Activated CD8-positive, alpha-beta T cell treated with anti-CD3 and anti-CD28 coated beads, Interleukin-2, amount 10 ng/mL, durations not matched to agents 7 days and 5 days (primary cell): Measurements from ENCODE around the gene TTK. TPM values are rescaled to one million over a fixed set of nuclear protein-coding genes. Genes with fewer than 3 reads are reported as not detected.

Experiments used
- ATAC-seq: fragments of 150-1000 bp; cut with Tn5 transposase; one replicate; pipeline ENCODE4 v1.10.0; 2021; ENCODE audit warnings: moderate library complexity
- CTCF ChIA-PET: fragments of 350-600 bp; sonication (Branson Sonifier 250); formaldehyde crosslinking; loops from one replicate; lab custom pipeline; 2021; ENCODE audit warnings: antibody characterized with exemption; lab: Charles Lee
- POLR2A ChIA-PET: fragments of 350-600 bp; sonication (Branson Sonifier 250); formaldehyde crosslinking; loops from one replicate; lab custom pipeline; 2021; ENCODE audit warnings: antibody characterized with exemption; lab: Charles Lee
- DNase-seq: peaks from one replicate; pipeline ENCODE4 v3.0.0-alpha.2; 2020
- H3K27ac Mint-ChIP-seq: one replicate; pipeline ENCODE4 v1.8.0; 2021; ENCODE audit warnings: mild to moderate bottlenecking, mixed read lengths
- H3K27me3 Mint-ChIP-seq: one replicate; pipeline ENCODE4 v1.8.0; 2021; ENCODE audit warnings: low read depth, mixed read lengths
- H3K36me3 Mint-ChIP-seq: one replicate; pipeline ENCODE4 v1.8.0; 2021; ENCODE audit warnings: low read depth, mixed read lengths
- H3K4me1 Mint-ChIP-seq: one replicate; pipeline ENCODE4 v1.8.0; 2021; ENCODE audit warnings: low read depth, mixed read lengths
- H3K4me3 Mint-ChIP-seq: one replicate; pipeline ENCODE4 v1.8.0; 2021; ENCODE audit warnings: mild to moderate bottlenecking, mixed read lengths
- H3K9me3 Mint-ChIP-seq: one replicate; pipeline ENCODE4 v1.8.0; 2022; ENCODE audit warnings: mixed read lengths; ENCODE audit not compliant: insufficient read depth
- total RNA-seq, 2 experiments: library from RNA; stranded (reverse); gene quantifications; one replicate each; pipeline ENCODE4 v1.2.3, GENCODE V29; 2021

The TTK gene
- total RNA-seq, 2 experiments from 2014 or later = 40.9 to 47.8 TPM

DNA sequence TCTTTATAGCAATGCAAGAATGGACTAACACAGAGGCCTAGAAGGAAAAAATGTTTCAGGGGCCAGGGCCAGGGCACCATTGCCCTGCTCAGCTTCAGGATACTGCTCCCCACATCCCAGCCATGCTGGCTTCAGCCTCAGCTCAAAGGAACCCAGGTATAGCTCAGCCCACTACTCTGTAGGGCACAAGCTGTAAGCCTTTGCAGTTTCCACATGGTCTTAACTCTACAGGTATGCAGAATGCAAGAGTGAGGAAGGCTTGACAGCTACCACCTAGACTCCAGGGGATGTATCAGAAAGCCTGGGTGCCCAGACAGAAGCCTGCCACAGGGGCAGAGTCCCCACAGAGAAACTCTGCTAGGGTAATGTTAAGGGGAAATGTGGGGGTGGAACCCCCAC lies 10.5 kb upstream of the TTK start:
- Mint-ChIP-seq H3K27ac (no peak overlapping the region), H3K4me1 (no peaks in the 10 kb centered on the region), H3K4me3 (no peak overlapping the region), H3K36me3 (no peaks in the 10 kb centered on the region), H3K27me3 (peaks cover 22% of the 10 kb centered on the region), H3K9me3 (no peaks in the 10 kb centered on the region)
- POLR2A ChIA-PET = no interaction called here
- no peak for ATAC-seq
- CTCF ChIA-PET = interaction anchor here (1.0 kb wide), 1 partner anchor 45 kb away, joined by 6 read pairs; no protein-coding TSS in a partner anchor
- no peak for DNase-seq

DNA sequence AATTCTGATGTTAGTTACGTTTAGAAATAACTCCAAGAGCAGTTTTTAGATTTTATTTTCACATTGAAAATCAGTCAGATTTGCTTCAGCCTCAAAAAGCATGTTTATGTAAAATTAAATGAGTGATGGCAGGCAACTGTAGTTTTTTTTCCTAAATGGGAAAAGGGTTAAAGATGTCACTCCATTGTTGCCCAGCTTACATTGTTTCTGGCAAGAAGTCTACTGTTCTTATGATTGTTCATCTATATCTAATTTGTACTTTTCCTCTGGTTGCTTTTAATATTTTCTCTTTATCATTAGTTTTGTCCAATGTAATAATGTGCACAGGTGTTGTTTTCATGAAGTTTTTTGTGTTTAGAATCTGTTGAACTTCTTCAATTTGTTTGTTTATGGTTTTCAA lies 6.7 kb upstream of the TTK start:
- Mint-ChIP-seq H3K27ac (no peak overlapping the region), H3K36me3 (no peaks in the 10 kb centered on the region), H3K9me3 (no peaks in the 10 kb centered on the region), H3K4me3 (no peak overlapping the region), H3K27me3 (peaks cover 26% of the 10 kb centered on the region), H3K4me1 (peaks cover 1% of the 10 kb centered on the region)
- ChIA-PET CTCF (no interaction called here), POLR2A (no interaction called here)
- no peak for DNase-seq
- ATAC-seq = no peak

DNA sequence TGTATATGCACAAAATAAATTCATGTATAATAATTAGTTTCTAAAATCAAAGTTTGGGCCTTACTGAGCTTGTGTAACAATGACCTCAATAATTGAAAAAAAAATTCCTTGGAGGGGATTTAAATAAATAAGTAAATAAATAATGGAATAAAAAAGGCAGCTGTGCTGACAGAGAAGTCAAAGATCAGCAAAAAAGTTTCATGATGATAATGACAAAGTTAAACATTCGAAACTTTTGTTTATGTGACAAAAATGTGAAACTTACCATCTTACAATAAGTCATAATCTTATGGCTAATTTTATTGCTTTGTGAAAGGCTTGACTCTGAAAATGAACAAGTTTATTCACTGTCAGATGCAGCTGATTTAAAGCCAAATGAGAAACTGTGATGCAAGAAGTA lies 3.1 kb upstream of the TTK start:
- peaks cover 23% of the 10 kb centered on the region for H3K4me1 Mint-ChIP-seq
- no peaks in the 10 kb centered on the region for H3K9me3 Mint-ChIP-seq
- H3K27me3 Mint-ChIP-seq = peaks cover 18% of the 10 kb centered on the region
- CTCF ChIA-PET = interaction anchor here (0.9 to 13.0 kb wide), 3 partner anchors 17 to 55 kb away, joined by 3 to 108 read pairs (median 4); no protein-coding TSS in a partner anchor
- H3K36me3 Mint-ChIP-seq = peaks cover 11% of the 10 kb centered on the region
- ATAC-seq = no peak
- no peak overlapping the region for H3K27ac Mint-ChIP-seq
- POLR2A ChIA-PET = no interaction called here
- DNase-seq = no peak
- H3K4me3 Mint-ChIP-seq = no peak overlapping the region

DNA sequence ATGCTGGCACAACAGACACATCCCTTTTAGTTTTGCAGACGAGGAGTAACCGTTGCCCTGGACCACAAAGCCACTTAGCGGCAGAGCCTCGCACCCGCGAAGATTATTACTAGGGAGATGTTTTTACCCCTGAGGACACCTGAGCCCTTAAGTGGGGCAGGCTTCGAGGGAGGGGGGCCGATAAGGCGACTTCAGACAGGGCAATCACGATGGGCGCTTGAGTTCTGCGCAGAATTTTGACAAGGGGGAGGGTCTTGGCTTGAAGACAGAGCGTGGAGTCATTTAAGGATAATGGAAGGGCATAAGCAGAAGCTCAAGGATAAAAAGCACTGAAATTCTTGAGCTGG lies 650 bp upstream of the TTK start:
- ChIA-PET POLR2A (interaction anchor here (0.6 to 2.0 kb wide), 11 partner anchors 9 to 103 kb away, joined by 3 to 14 read pairs (median 5); partner anchors contain the start of gene BCKDHB), CTCF (interaction anchor here (0.9 to 13.0 kb wide), 8 partner anchors 16 to 135 kb away, joined by 3 to 108 read pairs (median 6); no protein-coding TSS in a partner anchor)

DNA sequence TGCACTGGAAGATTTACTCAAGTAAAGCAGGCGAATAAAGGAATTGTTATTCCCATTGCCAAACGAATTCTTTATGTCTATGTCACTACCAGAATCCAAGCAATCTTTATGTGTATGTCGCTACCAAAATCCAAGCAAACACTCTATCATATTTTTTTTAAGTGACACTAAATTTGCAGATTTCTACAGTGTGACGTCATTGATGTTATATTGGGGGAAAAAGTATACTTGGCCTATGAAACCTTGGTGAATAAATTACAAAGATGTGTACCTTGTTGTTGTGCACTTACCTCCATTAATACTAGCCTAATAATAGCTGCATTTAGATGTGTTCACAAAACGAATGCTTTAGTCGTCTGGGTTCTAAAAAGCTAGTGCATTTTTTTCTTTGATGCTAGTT lies 957 bp downstream of the TTK start:
- H3K27ac Mint-ChIP-seq = peak overlapping the region; percentile 99
- POLR2A ChIA-PET = interaction anchor here (0.8 kb wide), 1 partner anchor 21 kb away, joined by 3 read pairs; no protein-coding TSS in a partner anchor
- DNase-seq (no peak), ATAC-seq (no peak)
- peaks cover 3% of the 10 kb centered on the region for H3K27me3 Mint-ChIP-seq
- CTCF ChIA-PET = interaction anchor here (13.0 kb wide), 1 partner anchor 56 kb away, joined by 108 read pairs; no protein-coding TSS in a partner anchor
- H3K36me3 Mint-ChIP-seq = peaks cover 39% of the 10 kb centered on the region
- peaks cover 47% of the 10 kb centered on the region for H3K4me1 Mint-ChIP-seq
- no peaks in the 10 kb centered on the region for H3K9me3 Mint-ChIP-seq
- H3K4me3 Mint-ChIP-seq = peak overlapping the region; percentile 92

More for the DNA sequence above, 650 bp upstream of the TTK start:
- DNase-seq (peak; percentile 79), ATAC-seq (peak; percentile 45)
- Mint-ChIP-seq H3K4me3 (peak overlapping the region; percentile 92), H3K27me3 (peaks cover 5% of the 10 kb centered on the region), H3K4me1 (peaks cover 38% of the 10 kb centered on the region), H3K9me3 (no peaks in the 10 kb centered on the region), H3K27ac (peak overlapping the region; percentile 99), H3K36me3 (peaks cover 26% of the 10 kb centered on the region)

DNA sequence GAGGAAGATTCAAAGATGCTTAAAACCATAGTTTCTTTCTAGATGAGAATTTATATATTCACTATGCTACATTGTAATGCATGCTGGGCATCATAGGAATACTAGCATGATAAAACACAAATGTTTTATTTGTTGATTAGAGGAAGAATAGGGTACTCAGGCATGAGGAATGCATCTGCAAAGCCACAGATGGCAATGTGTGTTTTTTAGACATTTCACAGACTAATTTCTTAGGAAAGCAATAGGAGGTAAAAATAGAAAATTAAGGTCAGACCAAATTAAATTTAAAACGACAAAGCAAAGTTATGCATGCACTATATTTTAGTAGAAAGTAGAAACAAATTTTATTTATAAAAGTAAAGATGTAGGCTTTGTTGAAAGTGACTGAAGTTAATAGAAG lies 2.1 kb downstream of the TTK start:
- ATAC-seq = no peak
- Mint-ChIP-seq H3K4me3 (no peak overlapping the region), H3K9me3 (no peaks in the 10 kb centered on the region), H3K27me3 (no peaks in the 10 kb centered on the region), H3K36me3 (peaks cover 43% of the 10 kb centered on the region), H3K4me1 (peaks cover 49% of the 10 kb centered on the region), H3K27ac (no peak overlapping the region)
- ChIA-PET CTCF (interaction anchor here (13.0 kb wide), 1 partner anchor 57 kb away, joined by 108 read pairs; no protein-coding TSS in a partner anchor), POLR2A (no interaction called here)
- no peak for DNase-seq

DNA sequence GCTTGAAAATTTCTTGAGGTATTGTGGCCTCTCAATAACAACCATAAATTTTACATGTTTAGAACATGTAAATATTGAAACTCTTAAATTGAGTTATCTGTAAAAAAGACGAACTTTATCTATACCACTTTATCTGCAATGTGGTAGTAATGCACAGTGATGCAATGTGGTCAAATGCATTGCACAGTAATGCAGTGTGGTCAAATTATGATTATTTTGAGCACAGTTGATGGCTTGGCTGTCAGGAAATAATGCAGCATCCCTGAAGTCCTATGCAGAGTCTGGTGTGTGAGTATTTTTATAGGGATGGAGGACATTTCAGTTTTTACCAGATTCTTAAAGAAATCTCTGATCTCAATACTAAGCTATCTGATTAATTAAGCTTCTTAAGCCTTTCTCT lies 5.1 kb downstream of the TTK start:
- H3K4me3 Mint-ChIP-seq = no peak overlapping the region
- DNase-seq (no peak), ATAC-seq (no peak)
- H3K9me3 Mint-ChIP-seq = no peaks in the 10 kb centered on the region
- H3K27me3 Mint-ChIP-seq = no peaks in the 10 kb centered on the region
- peaks cover 67% of the 10 kb centered on the region for H3K36me3 Mint-ChIP-seq
- CTCF ChIA-PET = interaction anchor here (0.8 to 13.0 kb wide), 5 partner anchors 11 to 64 kb away, joined by 3 to 108 read pairs (median 6); partner anchors contain the start of gene ELOVL4
- peaks cover 37% of the 10 kb centered on the region for H3K4me1 Mint-ChIP-seq
- no peak overlapping the region for H3K27ac Mint-ChIP-seq
- POLR2A ChIA-PET = interaction anchor here (1.0 kb wide), 1 partner anchor 75 kb away, joined by 3 read pairs; no protein-coding TSS in a partner anchor

DNA sequence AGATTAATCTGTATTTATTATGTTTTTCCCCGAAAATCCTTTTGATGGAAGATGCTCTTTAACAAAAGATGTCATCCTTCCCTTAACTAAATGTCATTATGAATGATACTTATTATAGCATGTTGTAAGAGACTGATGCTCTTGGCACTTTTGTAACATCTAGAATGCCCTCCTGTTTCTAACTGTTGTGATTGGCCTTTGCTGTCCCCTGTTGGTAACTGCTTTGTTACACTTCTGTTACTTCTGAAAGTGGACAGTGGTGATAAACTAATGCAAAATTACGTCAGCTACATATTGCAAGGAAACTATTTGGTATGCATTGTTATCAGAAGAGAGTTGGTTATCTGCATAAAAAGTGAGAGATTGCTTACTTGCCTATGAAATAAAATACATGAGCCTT lies 5.8 kb downstream of the TTK start:
- POLR2A ChIA-PET = interaction anchor here (1.0 kb wide), 1 partner anchor 76 kb away, joined by 3 read pairs; no protein-coding TSS in a partner anchor
- Mint-ChIP-seq H3K9me3 (no peaks in the 10 kb centered on the region), H3K27me3 (no peaks in the 10 kb centered on the region), H3K27ac (no peak overlapping the region), H3K4me3 (no peak overlapping the region), H3K4me1 (peaks cover 37% of the 10 kb centered on the region), H3K36me3 (peaks cover 68% of the 10 kb centered on the region)
- CTCF ChIA-PET = interaction anchor here (0.8 to 13.0 kb wide), 5 partner anchors 10 to 64 kb away, joined by 3 to 108 read pairs (median 6); partner anchors contain the start of gene ELOVL4
- no peak for DNase-seq
- no peak for ATAC-seq

DNA sequence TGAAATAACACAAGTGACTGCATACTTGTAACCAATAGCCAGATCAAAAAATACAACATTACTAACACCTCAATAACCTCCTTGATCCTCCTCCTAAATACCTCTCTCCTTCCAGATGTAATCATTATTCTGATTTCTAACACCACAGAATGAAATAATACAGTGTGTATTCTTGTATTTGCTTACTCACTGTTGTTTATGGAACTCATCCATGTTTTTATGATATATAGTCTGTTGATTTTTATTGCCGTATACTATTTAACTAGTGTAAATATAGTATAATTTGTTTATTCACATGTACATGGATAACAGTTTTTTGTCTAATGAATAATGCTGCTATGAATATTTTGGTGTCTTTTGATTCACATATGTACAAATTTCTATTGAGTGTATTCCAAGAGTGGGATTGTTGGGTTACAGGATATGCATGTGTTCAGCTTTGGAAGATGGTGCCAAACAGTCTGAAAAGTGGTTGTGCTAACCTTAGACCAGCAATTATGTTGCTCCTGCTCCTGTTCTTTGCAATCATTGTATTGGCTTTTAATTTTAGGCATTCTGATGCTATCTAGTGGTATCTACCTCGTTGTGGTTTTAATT lies 11.5 kb downstream of the TTK start:
- no peak for DNase-seq
- no peak for ATAC-seq
- Mint-ChIP-seq H3K4me1 (peaks cover 2% of the 10 kb centered on the region), H3K27ac (no peak overlapping the region), H3K27me3 (no peaks in the 10 kb centered on the region), H3K36me3 (peaks cover 46% of the 10 kb centered on the region), H3K4me3 (no peak overlapping the region), H3K9me3 (no peaks in the 10 kb centered on the region)
- ChIA-PET CTCF (no interaction called here), POLR2A (no interaction called here)

DNA sequence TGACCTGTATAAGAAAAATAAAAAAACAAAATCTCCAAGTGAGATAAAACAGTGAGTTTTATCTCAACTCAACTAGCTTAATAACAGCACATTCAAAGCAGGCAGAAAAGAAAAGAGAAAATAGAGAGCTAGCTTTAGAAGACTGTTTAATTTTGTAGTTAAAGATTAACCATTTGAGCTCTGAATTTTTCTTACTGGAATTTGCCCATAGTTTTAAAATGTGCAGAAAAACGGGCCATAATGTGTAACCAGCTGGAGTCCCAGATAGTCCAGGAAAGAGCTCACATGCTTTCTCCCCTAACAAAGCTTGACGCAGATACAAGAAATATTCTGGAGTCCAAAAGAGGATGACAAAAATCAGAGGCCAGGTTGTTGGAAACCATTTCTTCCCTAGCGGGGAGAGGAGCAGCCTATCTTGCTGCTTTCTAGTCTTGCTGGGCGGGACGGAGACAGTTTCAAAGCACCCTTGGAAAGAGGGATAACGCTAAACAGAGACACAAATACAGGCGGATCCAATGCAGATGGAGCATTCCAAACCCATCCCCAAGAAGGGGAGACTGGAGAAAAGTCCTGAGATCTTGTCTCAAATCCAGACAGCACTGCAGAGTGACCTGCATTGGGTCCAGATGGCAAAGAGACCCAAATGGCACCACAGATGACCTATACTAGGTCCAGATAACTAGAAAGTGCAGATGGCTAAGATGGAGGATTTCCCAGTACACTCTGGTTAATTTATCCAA lies 16.1 kb downstream of the TTK start:
- POLR2A ChIA-PET = no interaction called here

DNA sequence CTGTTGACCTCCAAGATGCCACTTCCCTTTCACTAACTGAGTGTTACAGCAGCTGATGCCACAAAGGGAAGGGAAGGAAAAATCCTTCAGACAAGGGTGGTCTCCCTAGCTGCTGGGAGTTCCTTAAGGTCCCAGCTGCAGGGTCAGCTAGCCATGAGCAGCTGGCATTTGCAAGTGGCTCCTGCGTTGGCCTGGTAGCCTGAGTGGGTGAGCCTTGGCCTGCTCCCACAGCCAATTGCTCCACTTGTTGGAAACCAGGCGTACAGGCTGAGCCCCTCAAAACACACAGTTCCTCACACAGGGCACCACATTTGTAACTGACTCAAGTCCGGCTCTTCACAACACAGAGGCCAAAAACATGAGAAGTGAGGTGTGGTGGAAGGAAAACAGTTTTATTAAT lies 16.7 kb downstream of the TTK start:
- no peak overlapping the region for H3K4me3 Mint-ChIP-seq
- peaks cover 42% of the 10 kb centered on the region for H3K36me3 Mint-ChIP-seq
- ATAC-seq (no peak), DNase-seq (no peak)
- no peaks in the 10 kb centered on the region for H3K27me3 Mint-ChIP-seq
- no peak overlapping the region for H3K27ac Mint-ChIP-seq
- ChIA-PET CTCF (interaction anchor here (1.1 to 1.3 kb wide), 3 partner anchors 11 to 152 kb away, joined by 3 to 6 read pairs (median 4); no protein-coding TSS in a partner anchor), POLR2A (no interaction called here)
- no peaks in the 10 kb centered on the region for H3K4me1 Mint-ChIP-seq
- no peaks in the 10 kb centered on the region for H3K9me3 Mint-ChIP-seq

More for the DNA sequence above, 16.1 kb downstream of the TTK start:
- no peak overlapping the region for H3K4me3 Mint-ChIP-seq
- H3K4me1 Mint-ChIP-seq = no peaks in the 10 kb centered on the region
- CTCF ChIA-PET = interaction anchor here (1.1 to 1.5 kb wide), 4 partner anchors 9 to 151 kb away, joined by 3 to 6 read pairs (median 4); no protein-coding TSS in a partner anchor
- no peak overlapping the region for H3K27ac Mint-ChIP-seq
- H3K27me3 Mint-ChIP-seq = no peaks in the 10 kb centered on the region
- H3K9me3 Mint-ChIP-seq = no peaks in the 10 kb centered on the region
- ATAC-seq (no peak), DNase-seq (no peak)
- peaks cover 41% of the 10 kb centered on the region for H3K36me3 Mint-ChIP-seq
